ENCODE measurements around the gene USF2.

DNA sequence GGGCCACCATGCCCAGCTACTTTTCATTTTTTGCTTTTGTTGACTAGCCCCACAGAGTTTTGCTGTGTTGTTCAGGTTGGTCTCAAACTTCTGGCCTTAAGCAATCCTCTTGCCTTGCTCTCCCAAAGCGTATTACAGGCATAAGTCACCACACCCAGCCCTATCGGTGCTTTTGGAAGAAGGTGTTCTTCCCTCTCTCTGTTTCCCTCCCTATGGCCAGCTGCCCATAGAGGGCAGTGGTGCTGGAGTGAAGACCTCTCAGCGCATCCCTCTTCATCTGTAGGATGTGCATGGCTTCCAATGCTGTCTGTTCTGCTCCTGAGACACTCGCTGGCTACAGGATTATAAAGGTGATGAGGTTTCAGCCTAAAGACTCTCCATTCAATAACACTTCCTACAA is 58.9 kb downstream of the USF2 start:
- no peak for TF ChIP-seq EZH2 (IDR thresholded peaks at IDR 0.05; ENCODE audit: borderline replicate concordance)
- TF ChIP-seq, protein P1, sequence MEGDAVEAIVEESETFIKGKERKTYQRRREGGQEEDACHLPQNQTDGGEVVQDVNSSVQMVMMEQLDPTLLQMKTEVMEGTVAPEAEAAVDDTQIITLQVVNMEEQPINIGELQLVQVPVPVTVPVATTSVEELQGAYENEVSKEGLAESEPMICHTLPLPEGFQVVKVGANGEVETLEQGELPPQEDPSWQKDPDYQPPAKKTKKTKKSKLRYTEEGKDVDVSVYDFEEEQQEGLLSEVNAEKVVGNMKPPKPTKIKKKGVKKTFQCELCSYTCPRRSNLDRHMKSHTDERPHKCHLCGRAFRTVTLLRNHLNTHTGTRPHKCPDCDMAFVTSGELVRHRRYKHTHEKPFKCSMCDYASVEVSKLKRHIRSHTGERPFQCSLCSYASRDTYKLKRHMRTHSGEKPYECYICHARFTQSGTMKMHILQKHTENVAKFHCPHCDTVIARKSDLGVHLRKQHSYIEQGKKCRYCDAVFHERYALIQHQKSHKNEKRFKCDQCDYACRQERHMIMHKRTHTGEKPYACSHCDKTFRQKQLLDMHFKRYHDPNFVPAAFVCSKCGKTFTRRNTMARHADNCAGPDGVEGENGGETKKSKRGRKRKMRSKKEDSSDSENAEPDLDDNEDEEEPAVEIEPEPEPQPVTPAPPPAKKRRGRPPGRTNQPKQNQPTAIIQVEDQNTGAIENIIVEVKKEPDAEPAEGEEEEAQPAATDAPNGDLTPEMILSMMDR (IDR thresholded peaks at IDR 0.05; ENCODE audit: poor library complexity): no peak

Data from hepatocyte (in vitro differentiated cells).